ENCODE measurements around the gene ACKR2. TPM values are rescaled to one million over a fixed set of nuclear protein-coding genes. Genes with fewer than 3 reads are reported as not detected.
"Not testable (repeated sequence)": the region's sequence is repeated elsewhere in the genome, so short reads cannot be mapped to it uniquely, and the experiment has no call there.

ACKR2 gene
- total RNA-seq, 1 donor from 2014 or later, result 17.2 TPM

DNA sequence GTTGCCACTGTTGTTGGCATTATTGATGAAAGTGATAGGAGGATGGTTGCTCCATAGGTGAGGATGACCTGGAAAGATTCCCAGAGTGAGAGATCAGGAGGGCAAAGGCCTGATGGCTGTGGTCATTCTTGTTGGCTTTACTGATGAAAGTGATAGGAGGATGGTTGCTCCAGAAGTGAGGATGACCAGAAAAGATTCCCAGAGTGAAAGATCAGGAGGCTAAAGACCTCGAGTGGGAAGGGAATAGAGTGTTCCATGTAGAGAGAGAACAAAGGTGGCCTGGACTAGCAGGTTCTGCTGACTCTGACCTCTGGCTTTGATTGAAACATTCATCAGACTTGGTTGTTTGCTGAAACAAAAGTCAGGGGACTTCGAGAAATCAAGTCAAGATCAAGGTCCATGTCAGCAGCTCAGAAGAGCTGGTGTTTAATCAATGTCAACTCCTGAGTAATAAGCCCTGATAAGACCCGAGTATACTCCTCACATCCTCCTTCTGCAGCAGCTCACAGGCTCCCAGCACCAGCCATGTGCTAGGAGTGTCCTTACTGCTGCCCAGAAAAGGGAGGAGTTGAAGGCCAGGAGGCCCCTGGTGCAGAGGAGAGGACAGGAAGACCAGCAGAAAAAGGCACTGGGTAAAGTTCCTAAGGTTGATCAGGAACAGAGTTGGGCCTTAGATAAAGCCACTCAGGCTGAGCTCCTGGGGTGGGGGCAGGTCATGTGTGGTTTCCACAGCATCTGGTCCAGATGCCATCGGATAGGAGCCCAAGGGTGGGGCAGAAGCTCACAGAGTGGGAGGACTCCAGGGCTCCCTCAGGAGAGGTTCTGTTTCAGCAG, 46.5 kb downstream of the ACKR2 start:
- DNase-seq (ENCODE audit: low spot score), result no peak

DNA sequence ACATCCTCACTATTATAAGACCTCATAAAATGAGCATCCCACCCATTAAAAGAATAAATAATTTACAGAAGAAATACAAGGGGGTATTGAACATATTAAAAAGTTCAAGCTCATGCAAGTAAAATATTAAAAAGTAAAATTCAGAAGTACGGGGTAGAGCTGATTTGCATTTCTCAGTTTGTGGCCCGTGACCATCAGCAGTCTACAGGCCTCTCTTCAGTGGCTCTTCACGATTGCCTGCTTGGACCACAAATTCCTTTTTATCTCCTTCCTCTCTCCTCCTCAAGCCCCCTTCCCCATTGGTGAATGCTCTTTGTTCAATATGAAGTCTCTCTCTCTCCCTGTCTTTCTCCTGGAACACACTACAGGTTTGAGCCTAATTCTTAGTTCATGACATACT, 47.3 kb downstream of the ACKR2 start:
- no peak for DNase-seq (ENCODE audit: low spot score)

DNA sequence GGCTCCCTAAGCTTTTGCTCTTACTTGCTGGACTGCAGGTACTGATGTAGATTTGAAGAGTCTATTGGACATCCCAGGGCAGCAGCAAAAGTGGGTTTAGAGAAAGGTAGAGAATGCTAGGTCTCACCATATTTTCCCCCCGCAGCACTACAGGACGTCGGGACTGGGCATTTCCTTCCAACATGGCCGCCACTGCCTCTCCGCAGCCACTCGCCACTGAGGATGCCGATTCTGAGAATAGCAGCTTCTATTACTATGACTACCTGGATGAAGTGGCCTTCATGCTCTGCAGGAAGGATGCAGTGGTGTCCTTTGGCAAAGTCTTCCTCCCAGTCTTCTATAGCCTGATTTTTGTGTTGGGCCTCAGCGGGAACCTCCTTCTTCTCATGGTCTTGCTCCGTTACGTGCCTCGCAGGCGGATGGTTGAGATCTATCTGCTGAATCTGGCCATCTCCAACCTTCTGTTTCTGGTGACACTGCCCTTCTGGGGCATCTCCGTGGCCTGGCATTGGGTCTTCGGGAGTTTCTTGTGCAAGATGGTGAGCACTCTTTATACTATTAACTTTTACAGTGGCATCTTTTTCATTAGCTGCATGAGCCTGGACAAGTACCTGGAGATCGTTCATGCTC, 55.2 kb downstream of the ACKR2 start:
- DNase-seq (ENCODE audit: low spot score), result no peak

DNA sequence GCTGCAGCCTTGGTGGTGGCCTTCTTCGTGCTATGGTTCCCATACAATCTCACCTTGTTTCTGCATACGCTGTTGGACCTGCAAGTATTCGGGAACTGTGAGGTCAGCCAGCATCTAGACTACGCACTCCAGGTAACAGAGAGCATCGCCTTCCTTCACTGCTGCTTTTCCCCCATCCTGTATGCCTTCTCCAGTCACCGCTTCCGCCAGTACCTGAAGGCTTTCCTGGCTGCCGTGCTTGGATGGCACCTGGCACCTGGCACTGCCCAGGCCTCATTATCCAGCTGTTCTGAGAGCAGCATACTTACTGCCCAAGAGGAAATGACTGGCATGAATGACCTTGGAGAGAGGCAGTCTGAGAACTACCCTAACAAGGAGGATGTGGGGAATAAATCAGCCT, 56.0 kb downstream of the ACKR2 start:
- DNase-seq (ENCODE audit: low spot score), result no peak

DNA sequence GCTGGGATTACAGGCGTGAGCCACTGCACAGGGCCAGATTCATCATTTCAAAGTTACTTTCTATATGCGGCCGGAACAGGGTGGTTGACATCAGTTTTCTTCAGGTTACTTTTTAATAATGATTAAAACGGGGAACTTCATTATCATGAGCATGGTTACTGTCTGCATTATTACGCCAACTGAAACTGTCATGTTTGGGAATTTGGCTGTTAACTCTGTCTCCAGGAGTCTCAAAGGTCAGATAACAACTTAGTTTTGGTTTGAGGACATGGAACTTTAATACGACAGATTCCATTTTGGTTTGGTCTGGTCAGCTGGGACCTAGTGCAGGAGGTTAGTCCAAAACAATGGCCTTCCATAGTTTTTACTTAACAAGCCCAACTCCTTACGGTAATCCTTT, 57.9 kb downstream of the ACKR2 start:
- DNase-seq (ENCODE audit: low spot score), result no peak

DNA sequence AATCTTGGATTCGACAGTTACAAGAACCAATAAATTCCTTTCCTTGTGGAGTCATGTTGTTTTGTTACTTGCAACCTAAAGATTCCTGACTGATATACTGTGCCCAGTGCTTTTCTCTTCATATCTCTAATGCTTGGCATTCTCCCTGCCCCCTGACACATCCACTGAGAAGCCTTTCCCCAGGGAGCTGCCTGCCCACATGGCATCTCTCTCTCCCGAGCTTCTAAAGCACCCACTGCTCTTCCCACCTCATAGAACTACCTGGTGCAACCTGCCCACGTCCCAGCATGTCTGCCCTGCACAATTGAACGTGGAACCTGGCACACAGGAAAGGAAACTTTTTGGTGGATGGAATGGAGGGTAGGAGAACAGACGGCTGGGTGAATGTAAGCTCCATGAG, 59.6 kb downstream of the ACKR2 start:
- DNase-seq (ENCODE audit: low spot score), result no peak

DNA sequence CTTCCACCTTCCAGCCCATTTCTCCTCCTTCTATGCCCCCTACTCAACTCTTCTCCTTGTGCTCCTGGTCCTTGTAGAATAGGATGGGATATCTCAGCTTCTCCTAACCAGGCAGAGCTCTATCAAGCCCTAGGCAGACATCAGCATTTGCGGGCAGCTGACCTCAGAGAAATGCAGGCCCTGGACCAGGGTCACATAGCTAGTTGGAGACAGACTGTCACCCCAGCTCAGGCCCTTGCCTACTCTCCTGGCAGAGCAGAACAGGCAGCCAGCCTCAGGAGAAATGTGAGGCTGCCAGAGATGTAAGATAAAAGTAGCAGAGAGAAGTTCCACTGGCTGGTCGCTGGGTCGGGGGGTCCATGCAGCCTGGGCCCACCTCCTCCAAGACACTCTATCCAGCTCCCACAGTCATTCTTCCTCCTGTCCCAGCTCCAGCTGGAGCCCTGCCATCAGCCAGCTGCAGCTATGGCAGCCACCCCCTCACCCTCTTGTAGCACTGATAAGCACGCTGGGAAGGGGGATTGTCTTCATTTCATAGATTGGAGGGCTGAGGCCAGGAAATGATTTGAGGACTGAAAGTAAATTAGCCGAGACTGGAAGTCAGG, 62.4 kb downstream of the ACKR2 start:
- DNase-seq (ENCODE audit: low spot score), result no peak

DNA sequence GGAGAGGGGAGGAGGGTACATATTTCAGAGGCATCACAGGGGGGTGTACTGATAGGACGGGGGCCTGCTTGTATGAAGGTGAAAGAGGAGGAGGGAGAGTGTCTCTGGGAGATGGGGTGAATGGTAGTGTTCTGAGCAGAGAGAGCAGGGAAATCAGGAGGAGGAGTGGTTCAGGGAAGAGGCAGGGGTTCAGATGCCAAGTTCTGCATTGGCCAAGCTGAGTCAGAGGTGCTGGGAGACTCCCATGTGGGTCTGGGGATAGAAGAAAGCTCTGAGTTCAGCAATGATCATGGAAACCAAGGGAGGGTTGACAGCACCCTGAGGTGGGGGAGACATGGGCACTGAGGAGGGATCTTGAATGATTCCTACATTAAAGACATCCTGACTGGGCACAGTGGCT, 63.5 kb downstream of the ACKR2 start:
- no peak for DNase-seq (ENCODE audit: low spot score)

DNA sequence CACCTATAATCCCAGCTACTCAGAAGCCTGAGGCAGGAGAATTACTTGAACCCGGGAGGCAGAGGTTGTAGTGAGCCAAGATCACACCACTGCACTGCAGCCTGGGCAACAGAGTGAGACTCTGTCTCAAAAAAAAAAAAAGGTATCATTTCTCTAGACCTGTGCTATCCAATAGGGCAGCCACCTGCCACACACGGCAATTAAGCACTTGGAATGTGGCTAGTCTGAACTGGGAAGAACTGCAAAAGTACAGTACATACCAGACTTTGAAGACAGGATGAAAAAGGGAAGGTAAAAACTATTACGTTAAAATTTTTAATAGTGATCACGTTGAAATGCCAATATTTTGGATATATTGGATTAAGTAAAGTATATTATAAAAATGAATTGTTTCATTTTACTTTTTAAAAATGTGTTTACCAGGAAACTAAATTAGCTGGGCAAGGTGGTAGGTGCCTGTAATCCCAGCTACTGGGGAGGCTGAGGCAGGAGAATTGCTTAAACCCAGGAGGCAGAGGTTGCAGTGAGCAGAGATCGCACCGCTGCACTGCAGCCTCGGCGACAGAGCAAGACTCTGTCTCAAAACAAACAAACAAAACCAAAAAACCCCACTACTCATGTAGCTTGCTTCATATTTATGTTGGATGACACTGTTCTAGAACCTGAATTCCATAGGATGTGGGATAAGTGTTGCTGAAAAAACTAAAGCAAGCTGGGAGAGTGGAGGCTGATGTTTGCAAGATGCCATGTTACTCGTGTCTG, 64.2 kb downstream of the ACKR2 start:
- no peak for DNase-seq (ENCODE audit: low spot score)

DNA sequence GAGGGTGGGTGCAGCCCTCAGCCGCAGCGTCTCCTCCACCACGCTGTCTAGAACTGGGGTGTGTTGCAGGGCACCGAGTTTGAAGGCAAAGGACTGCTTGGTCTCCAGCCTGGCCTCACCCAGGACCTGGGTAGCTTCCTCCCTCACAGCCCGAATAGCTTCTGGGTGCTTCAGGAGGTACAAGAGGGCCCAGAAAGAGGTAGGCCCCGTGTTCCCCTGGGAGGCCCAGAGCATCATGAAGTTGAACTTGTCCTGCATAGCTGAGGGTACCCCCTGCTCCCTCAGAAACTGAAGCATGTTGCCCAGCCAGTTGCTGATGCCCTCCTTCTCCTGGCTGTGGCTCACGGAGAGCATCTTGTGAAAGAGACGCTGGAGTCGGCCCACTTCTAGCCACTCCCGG, 65.5 kb downstream of the ACKR2 start:
- no peak for DNase-seq (ENCODE audit: low spot score)

DNA sequence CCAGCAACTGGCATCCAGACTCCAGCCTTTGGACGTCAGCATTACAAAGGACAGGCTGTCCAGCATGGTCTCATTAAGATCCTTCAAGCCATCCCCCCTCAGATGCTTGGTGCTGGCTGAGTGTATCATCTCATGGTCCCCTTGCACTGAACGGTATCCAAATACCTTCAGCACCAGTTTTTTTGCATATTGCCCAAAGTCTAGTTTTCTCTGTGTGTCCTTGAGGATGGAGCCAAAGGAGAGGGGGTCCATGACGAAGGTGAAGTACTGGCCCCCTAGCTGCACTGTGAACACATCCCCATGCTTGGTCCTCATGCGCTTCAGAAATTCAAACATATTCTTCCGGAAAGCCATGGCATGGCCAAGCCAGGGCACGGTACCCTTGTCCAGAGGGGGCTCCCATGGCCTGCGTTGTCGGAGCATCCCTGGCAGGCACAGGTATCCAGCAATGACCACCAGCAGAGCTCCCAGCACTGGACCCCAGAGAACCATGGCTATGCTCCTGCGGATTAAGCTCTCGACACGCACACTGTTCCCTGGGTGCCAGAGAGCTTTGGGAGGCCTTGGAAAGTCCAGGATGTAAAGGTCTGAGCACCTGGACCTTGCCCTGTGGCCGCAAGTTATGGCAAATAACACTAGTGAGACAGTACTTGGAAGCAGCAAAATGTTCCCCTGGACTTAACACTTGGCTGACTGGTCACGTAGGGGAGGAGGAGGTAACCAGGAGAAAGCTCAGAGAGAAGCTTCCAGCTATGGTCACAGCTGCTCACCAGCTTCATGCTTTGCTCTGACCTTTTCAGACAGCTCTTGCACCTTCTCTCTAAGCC, 66.3 kb downstream of the ACKR2 start, which contains the start of gene CYP8B1:
CYP8B1 (minus strand) TSS at position 555 of the 827 bp plus-strand sequence; CDS start at position 492, 63 bp downstream.
- no peak for DNase-seq (ENCODE audit: low spot score)

DNA sequence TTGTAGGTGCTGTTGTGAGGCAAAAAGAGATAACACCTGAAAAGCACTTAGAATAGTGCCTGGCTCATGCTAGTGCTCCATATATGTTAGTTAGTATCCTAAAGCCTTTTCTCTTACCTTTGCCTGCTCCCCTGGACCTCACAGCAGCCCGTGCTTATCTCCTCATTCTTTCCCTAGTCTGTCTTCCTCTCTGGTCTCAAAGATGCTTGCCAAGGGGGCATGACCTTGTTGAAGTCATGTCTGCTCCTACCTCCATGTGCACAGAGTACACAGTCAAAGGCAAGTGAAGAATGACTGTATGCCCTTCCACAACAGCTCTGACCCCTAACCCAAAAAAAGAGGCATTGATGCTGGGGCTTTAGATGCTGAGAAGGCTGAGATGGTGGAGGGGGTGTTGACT, 67.2 kb downstream of the ACKR2 start:
- DNase-seq (ENCODE audit: low spot score), result no peak

DNA sequence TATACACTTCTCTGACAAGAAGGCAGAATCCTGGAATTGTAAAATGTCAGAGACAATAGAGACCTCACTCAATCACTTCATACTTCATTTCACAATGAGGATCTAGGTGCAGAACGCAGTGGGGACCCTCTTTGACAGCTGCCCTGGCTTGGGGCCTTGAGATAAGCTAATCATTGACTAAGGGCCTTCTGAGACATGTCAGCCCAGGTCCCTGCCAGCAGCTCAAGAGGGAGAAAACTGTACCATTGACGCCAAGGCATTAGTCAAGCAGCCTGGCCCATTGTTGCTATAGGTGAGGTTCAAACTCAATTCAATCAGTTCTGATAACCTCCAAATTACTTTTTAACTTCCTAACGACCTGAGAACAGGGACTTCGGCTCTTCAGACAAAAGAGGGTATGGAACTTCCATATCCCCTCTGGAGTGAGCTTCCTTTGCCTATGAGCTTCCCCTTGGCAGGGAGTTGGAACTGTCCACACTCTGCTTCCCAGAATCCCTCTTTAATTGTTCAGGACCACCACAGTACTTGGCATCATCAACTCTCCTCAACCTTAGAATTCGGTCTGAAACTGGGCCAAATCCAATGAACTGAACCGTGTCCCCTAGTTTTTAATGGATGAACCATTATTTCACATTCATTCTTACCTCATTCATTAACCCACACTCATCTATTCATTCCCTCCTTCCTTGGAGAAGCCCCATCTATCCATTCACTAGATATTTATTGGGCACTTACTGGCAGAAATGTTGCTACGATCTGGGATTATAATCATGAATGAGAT, 67.9 kb downstream of the ACKR2 start:
- no peak for DNase-seq (ENCODE audit: low spot score)

DNA sequence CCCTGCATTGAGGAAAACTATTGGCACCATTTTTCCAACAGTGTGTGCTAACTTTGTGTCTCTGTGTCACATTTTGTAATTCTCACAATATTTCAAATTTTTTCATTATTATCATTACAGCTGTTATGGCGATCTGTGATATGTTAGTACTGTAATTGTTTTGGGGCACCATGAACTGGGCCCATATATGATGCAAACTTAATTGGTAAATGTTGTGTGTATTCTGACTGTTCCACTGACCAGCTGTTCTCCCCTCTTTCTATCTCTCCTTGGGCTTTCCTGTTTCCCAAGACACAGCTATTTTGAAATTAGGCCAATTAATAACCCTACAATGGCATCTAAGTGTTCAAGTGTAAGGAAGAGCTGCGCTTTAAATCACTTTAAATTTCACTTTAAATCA, 68.6 kb downstream of the ACKR2 start:
- no peak for DNase-seq (ENCODE audit: low spot score)

DNA sequence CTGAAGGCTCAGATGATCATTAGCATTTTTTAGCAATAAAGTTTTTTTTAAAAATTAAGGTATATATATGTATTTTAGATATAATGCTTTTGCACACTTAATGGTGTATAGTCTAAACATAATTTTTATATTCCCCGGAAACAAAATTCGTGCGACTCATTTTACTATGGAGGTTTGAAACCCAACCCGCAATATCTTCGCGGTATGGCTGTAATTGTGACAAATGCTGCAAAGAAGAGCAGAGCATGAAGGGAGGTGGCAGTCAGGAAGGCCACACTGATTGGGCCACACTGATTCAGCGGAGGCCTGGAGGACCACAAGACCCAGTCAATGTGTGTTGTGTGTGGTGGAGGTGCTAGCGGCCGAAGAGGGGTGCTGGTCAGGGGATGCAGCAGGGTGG, 70.9 kb downstream of the ACKR2 start:
- DNase-seq (ENCODE audit: low spot score), result no peak

DNA sequence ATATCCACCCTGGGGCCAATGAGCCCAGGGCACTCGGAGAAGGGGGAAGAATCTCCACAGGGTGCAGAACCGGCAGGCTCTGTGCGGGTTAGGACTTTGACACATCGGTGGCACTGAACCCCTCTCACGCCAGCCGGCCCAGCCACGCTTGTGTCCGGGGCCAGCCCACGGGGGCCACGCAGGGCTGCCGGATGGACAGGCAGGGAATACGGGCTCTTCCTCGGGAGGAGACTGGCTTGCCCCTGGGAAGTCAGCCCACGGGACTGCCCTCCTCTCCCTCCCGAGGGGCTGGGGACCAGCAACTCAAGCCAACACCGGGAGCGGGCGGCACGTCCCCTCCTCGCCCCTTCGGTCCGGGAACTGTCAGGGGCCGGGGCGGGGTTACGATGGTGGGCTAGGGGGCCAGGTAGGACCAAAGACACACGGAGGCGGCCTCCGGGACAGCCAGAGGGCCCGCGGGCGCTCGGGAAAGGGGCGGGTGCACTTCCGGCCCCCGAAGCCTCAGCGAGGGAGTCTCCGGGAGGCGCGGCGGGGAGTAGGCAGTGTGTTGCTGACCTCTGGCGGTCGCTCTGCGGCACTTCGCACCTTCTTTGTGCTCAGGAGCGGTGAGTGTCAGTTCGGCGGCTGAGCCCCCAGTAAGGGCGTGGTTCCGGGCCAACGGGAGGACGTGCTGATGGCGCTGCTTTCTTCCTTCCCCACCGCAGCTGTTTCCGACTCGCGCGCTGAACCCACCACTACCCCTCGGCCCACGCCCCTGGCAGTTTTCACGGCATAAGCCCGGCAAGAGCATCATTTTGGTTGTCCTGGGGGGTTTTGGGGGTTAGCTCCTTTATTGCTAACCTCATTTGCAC, 71.6 kb downstream of the ACKR2 start:
- peak; percentile 89 for DNase-seq (ENCODE audit: low spot score)

DNA sequence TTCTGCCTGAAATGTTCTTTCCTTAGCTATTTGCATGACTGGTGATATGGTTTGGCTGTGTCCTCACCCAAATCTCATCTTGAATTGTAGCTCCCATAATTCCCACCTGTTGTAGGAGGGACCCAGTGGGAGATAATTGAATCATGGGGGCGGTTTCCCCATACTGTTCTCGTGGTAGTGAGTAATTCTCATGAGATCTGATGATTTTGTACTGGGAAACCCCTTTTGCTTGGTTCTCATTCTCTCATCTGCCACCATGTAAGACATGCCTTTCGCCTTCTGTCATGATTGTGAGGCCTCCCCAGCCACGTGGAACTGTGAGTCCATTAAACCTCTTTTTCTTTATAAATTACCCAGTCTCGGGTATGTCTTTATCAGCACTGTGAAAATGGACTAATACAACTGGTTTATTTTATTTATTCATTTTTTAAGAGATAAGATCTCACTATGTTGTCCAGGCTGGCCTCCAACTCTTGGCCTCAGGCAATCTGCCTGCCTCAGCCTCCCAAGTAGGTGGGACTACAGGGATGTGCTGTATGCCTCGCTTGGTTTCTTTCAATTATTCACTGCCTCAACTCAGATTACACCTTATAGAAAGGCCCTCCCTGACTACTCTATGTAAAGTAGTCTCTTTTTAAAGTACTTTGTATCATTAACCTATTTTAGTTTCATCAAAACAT, 74.1 kb downstream of the ACKR2 start:
- DNase-seq (ENCODE audit: low spot score), result not testable (repeated sequence)

DNA sequence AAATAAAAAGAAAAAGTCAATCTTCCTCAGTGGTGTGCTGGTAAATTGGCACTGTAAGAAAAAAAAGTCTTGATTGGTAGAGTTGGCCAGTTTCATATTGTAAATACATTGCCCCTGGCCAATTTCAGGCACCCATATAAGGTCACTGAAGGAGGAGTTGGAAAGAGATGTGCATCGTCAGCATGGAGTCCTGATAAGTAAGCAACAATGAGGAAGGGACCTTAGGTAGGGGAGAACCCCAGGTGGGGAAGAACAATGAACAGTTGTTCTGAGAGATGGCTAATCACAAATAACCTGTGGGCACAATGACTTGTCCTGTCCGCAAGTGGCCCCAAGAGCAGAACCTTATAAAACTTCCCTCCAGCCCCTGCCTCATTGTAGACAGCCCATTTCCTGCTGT, 75.1 kb downstream of the ACKR2 start:
- DNase-seq (ENCODE audit: low spot score), result no peak

DNA sequence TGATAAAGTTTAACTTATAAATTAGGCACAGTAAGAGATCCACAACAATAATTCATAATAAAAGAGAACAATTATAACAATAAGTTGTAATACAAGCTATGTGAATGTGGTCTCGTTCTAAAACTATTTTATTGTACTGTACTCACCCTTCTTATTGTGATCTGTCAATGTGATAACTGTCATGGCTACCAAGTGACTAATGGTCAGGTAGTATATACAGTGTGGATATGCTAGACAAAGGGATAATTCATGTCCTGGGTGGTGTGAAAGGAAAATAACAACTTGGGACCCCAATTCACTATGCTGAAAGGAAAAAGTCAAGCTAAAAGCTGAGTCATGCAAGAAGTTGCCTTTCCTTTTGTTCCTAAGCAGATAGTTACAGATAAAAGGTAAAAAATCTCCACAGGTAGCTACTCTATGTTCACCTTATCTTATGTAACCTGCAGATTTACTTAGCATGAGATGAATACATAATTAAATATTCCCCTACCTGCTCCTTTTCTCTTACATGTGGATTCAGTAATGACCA, 77.1 kb downstream of the ACKR2 start:
- no peak for DNase-seq (ENCODE audit: low spot score)
